ENCODE results near the gene AKAP8L.
"Not testable (repeated sequence)": the region's sequence is repeated elsewhere in the genome, so short reads cannot be mapped to it uniquely, and the experiment has no call there.

The AKAP8L gene

DNA sequence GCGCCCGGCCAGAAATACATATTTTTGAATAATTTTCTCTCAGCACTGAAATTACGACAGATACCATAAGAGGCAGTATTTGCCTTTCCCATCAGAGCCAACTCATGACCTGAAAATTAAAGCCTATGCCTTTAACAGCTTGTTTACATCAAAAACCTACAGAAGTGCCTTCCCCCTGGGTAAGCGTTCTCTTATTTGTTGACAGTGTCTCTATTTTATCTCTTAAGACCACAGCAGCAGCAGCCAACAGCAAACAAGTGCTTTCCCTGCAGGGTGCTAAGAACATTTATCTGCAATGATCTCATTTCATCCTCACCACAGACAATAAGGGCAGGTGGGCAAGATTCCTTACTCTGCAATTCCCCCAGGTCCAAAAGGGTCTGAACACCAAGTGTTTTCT lies 6.0 kb downstream of the AKAP8L start:
- DNase-seq = no peak

DNA sequence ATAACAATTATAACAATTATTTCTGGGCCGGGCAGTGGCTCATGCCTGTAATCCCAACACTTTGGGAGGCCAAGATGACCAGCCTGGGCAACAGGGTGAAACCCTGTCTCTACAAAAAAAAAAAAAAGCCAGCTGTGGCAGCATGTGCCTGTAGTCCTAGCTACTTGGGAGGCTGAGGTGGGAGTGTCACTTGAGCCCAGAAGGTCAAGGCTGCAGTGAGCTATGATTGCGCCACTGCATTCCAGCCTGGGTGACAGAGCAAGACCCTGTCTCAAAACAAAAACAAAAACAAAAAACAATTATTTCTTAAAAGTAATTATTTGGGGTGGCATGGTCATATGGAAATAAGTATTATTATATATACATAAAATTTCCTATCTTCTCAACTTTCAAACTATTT lies 7.4 kb downstream of the AKAP8L start:
- DNase-seq = not testable (repeated sequence)

DNA sequence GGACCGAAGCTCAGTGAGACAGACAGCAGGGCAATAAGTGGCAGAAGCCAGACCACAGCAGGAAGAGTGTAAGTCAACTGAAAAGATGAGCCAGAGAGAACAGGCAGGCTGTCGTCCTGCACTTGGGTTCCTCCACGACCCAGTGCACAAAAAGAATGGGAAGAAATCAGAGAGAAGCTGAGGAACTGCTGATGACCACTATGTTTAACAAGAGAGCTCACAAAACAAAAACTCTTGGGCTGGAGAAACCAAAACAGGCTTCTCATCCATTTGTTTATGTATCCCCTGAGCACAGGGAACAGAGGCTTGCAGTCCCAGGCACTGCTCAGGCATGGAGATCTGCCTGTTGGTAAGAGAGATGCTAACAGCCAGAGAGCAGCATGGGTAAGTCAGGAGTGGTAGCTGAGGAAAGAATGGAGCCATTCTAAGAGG lies 14.0 kb downstream of the AKAP8L start:
- no peak for DNase-seq

DNA sequence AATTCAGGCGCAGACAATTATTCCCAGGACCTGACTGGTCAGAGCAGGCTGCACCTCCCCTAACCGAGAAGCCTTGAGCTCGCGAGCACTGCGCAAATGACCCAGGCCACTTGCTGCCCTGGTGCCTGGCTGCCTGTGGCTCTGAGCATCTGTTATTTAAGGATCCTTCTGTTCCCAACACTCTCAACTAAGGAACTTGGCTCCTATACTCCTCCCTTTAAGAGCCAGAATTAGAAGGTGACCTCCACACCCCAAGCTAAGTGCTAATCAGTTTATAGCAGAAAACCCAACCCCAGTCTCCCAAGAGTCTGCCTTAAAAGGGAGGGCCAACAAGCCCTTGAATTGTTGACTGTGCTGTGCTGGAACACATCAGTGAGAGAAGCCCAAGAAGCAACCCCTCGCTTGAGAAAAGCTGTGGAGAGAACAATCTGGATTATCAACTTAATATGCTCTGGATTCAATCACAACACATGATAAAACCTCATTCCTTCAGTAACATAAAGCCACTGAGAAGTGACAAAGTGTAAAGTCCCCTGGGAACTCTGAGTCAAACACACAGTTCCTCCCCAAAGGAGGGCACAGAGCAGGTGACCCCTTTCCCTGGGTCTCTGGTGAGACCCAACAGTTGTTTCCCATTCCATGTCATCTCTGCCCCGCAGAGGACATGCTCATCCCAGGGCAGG lies 14.6 kb downstream of the AKAP8L start:
- no peak for DNase-seq

DNA sequence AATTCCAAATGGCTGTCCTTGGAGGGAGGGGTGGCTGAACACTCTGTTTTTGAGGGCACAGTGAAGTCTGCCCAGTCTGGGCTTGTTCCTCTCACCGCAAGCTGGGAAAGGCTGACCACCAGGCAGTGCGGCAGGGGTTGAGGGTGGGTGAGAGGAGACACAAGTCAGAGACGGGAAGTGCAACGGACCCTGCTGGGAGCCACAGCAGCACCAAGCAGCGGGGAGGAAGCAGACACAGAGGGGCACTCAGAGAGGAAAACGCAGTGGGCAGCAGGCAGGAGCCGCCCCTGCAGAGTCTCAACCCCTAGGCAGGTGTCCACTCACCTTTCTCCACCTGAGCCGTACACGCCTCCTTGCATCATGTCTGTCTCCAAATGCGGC lies 15.6 kb downstream of the AKAP8L start:
- DNase-seq = no peak

DNA sequence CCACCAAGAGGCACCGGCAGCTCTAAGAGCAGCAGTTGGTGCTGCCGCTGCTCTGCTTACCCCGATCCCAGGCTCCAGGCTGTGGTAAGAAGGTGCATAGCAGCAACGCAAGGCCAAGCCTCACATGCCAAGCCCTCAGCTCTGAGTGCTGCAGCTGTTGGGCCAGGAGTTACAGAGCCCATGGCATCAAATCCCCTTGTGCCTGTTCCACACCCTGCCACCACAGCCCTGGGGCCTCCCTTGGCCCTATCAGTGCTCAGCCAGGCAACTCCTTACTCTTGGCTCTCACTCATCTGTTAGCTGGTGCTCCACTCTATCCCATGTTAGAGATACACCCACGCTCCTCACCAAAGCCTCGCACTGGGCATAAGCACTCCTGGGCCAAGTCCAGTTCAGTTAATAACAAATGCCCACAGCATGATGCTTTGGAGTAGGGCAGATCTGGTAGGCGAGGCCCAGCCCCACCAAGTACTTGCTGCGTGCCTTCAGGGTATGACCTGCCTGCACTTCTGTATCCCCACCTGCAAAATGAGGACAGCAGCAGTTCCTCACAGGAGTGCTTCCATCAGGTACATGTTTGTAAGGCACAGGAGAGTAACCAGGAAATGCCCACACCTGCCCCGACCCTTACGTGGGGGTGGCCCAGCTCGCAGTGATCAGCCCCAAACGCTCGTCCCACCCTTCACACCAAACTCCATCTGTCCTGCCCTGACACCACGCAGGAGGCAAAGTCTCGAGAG lies 16.2 kb downstream of the AKAP8L start:
- no peak for DNase-seq

DNA sequence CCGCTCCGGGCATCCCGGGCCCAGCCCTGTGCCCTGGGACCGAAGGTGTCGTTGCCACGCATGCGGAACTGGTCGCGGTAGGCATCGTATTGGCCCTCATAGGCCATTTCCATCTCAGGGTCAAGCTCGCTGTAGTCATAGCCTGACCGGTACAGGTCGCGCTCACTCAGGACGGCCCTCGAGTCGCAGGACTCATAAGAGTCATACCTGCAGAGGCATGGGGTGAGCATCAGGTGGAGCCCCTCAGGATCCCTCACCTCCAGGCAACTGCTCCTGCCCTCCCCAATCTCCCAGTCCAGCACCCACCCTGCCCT lies 17.4 kb downstream of the AKAP8L start:
- no peak for DNase-seq

DNA sequence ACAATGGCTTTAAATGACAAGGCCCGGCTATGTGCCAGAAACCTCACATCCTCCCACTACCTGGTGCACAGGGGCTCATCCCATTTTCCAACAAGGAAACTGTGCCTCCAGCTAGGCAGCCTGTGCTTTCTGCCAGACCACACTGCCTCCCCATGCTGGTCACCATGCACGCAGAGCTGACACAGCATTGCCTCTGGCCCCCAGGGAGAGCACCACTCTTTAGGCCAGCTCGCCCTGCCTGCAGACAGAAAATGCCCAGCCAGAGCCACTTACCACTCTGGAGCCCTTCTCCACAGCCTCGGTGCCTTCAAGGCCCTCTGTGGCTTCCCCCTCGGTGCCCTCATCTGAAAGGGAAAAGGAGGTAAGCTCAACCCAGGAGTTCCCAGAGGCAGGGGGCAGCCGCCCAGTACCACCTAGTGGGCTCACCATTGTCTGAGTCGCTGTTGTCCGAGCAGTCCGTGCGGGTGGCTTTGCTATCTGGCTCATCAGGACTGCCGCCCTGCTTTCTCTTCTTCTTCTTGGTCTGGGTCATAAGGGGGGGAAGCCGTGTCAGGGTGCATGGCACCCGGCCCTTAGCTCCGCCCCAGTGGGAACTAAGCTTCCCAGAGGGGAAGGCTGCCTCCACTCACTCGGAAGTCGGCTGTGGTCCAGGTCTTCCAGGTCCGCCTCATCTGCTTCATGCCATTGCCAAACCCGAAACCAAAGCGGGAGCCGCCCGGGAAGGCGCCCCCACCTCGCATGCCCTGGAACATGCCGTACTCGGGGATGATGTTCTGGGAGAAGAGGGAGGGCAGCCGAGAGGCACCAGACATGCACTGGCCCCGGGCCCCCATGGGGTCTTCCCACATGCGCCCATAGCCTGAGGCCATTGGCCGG lies 18.0 kb downstream of the AKAP8L start:
- DNase-seq = no peak

DNA sequence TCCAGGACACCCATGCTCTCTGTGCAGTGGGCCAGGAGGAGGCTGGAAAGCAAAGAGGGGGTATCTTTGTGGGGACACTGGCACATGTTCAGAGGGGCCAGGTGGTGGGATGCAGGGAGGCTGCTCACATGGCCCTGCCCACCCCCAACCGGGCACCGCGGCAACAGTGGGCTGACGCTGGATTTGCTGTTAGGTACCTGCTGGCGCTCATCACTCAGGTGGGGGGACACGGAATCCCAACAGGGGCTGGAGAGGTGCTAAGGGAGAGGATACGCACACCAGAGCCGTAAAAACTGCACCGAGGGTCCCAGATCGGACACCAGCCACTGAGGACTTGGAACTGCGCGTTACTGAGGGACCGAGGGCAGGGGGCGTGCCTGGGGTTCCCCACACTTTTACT lies 19.2 kb downstream of the AKAP8L start:
- no peak for DNase-seq

DNA sequence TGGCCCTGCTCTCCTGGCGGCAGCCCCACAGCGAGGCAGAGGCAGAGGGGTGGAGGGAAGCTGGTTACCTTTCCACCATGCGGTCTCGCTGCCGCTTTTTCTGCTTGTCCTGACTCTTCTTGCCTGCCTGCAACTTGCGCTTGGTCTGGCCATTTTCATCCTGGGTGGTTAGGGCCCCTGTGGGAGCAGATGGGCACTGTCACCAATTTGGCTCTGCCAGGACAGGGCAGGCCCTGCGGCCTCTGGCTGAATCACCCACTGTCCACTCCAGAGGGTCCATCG lies 19.6 kb downstream of the AKAP8L start:
- DNase-seq = no peak

DNA sequence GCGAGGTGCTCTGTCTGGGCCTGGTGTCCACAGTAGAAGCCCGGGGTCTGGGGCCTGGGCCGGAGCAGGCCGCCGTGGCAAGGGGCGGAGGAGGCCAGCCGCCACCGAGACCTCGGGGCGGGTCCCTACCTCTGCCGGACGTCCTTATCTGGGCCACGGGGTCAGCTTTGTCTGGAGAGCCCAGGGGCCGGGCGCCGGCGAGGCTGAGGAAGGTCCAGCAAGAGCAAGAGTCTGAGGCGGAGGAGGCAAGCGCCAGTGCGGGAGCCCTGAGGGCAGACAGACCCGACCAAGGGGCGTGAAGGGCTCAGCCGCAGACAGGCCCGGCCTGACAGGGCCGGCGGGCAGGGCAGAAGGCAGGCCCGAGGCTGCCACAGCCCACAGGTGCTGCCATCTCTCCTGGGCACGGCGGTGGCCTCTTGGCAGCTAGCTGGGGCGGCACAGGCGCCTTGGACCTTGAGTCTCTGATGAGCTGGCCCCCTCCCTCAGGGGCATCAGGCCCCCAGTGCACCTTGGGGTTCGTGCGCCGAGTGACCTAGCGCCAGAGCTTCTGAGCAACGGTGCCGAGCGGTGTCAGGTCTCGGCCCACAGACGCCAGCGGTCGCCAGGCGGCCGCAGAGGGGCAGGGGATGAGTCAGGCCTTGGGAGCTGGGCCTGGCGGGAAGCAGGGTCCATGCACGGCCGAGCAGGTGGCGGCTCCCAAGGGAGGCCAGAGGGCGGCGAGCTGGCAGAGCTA lies 20.1 kb downstream of the AKAP8L start:
- DNase-seq = no peak

DNA sequence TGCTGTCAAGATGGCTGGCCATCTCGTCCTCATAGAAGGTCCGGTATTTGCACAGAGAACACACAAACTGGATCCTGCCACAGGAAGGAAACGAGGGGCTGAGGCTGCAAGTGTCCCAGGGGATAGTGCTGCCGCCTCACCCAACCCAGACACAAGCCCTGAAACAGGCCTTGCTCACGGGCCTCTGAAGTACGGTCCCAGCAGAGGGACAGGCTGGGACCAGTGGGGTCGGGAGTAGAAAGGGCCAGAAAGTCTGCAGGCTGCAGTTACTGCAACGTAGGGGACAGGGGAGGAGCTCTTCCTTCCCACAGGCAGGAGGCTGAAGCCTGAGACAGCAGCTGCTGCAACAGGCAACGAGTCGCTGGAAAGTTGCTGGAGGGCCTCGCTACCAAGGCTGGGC lies 21.0 kb downstream of the AKAP8L start:
- DNase-seq = no peak

DNA sequence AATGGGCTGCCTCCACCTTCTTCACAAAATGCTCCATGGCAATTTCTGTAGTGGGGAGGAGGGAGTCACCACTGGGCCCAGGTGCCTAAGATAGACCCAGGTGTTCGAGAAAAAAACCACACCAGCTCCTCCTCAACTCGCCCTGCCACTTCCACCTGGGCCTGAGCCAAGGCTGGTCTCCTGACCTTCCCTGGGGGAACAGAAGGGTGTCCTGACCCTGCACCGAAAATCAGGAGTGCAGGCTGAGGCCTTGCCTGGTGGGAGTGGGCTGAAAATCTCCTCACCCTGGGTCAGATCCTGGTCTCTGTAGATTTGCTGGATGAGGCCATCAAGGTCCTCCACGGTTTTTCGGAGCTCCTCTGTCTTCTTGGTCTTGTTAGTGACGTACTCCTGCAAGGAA lies 21.6 kb downstream of the AKAP8L start:
- no peak for DNase-seq

DNA sequence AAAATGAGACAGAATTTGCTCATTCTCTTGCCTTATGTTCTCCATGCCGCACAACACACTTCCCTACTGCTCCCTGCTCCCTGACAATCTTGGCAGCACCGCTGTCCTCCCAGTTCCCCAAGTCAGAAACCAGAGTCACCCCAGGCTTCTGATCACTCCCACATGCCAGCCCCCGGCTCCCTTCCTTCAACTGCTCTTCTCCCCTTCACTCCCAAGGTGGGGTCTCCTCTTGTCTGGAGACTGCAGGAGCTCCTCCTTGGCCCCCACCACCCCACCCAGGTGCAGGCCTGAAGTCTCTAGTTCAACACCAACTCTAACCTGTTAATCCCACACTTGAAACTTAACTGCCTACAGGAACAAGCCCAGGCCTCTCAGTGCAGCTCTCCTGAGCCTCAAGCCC lies 22.4 kb downstream of the AKAP8L start:
- no peak for DNase-seq

DNA sequence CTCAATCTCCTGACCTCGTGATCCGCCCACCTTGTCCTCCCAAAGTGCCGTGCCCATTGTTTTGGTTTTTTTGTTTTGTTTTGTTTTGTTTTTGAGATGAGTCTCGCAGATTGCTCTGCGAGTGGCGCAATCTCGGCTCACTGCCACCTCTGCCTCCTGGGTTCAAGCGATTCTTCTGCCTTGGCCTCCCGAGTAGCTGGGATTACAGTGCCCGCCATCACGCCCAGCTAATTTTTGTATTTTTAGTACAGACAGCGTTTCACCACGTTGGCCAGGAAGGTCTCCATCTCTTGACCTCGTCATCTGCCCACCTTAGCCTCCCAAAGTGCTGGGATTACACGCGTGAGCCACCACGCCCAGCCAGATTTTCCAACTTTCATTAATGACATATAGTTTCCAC lies 23.5 kb downstream of the AKAP8L start:
- not testable (repeated sequence) for DNase-seq

DNA sequence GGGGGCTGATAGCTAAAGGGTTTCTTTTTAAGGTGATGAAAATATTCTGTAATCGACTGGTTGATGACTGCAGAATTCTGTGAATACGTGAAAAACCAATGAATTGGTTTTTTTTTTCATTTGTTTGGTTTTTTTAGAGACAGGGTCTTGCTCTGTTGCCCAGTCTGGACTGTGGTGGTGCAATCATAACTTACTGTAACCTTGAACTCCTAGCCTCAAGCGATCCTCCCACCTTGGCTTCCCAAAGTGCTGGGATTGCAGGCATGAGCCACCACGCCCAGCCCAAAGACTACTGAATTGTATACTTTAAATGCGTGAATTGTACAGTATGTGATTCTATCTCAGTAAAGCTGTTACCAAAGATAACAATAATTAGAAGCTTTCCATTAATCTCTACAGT lies 24.4 kb downstream of the AKAP8L start:
- no peak for DNase-seq

DNA sequence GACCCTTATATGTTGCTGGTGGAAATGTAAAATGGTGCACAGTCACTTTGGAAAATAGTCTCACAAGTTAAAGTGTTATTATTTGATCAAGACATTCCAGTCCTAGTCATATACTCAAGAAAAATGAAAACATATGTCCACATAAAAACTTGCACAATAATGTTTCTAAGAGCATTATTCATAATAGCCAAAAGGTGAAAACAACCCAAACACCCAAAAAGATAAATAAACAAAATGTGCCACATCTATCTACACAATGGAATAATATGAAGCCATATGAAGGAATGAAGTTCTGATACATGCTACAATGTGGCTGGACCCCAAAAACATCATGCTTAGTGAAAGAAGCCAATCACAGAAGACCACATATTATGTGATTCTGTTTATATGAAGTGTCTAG lies 24.8 kb downstream of the AKAP8L start:
- no peak for DNase-seq

DNA sequence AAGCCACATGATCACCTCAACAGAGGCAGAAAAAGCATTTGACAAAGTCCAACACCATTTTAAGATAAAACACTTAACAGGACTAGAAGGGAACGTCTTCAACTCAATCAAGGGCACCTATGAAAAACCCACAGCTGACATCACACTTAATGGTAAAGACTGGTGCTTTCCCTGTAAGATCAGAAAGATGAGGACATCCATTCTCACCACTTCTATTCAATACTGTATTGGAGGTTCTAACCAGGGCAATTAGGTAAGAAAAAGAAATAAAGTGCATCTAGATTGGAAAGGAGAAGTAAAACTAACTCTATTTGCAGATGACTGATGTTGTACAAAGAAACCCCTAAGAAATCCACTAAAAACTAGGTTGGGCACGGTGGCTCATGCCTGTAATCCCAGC lies 28.0 kb downstream of the AKAP8L start:
- DNase-seq = no peak

DNA sequence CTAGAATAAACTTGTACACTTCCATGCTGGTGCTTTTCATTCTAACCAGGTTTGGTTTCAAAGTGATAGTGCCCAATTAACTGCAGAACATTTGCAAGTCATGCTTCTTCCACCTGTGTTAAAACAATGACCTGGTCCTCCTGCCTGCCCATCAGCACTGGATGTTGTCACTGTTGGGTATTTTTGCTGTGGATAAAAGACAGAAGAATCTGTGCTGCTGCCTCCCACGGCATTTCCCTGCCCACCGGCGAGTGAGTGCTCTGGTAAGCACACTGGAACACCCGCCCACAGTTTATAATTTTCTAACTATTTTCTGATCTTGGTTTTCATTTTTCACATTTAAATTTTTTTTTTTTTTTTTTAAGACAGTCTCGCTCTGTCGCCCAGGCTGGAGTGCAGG lies 36.9 kb downstream of the AKAP8L start:
- no peak for DNase-seq

DNA sequence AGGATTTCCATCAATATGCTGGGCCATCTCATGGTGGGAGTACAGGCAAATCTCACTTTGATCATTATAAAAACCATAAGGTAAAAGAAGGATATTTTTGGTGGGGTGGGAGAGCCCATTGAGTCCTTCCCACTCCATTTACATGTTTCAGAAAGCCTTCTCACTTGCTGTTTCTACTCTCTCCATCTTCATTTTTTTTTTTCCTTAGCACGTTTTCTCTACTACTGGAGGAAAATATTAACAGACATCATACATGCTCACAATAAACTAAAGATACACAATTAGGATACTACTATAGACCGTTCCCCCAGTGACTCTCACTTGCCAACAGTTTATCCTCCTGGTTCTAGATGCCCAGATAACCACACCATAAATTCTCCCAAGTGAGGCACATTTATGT lies 37.4 kb downstream of the AKAP8L start:
- DNase-seq = no peak

DNA sequence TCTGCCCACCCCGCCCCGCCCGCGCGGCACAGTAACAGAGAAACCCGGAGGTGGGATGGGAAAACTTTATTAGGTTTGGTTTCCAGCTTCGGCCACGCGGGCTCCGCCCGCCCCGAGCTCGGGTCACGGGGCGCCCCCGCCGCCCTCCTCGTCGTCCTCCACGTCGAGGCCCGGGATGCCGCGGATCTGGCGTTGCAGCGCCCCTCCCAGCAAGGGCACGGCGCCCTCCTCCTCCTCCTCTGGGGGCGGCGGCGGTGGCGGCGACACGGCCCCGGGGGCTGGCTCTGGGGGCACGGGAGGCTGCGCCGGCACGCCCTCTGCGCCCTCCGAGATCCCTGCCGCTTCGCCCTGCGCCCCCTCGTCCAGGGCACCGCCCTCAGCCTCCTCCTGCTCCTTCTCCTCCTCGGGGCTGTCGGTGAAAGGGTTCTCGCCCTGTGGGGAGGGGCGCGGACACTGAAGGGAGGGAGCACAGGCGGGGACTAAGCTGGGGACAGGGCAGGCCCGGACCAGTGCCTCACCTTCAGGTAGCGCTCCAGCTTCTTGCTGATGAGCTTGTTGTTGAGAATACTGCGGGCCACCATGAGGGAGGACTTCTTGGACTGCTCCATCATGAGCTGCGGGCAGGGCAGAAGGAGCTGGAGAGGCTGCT lies 38.7 kb downstream of the AKAP8L start:
- no peak for DNase-seq

DNA sequence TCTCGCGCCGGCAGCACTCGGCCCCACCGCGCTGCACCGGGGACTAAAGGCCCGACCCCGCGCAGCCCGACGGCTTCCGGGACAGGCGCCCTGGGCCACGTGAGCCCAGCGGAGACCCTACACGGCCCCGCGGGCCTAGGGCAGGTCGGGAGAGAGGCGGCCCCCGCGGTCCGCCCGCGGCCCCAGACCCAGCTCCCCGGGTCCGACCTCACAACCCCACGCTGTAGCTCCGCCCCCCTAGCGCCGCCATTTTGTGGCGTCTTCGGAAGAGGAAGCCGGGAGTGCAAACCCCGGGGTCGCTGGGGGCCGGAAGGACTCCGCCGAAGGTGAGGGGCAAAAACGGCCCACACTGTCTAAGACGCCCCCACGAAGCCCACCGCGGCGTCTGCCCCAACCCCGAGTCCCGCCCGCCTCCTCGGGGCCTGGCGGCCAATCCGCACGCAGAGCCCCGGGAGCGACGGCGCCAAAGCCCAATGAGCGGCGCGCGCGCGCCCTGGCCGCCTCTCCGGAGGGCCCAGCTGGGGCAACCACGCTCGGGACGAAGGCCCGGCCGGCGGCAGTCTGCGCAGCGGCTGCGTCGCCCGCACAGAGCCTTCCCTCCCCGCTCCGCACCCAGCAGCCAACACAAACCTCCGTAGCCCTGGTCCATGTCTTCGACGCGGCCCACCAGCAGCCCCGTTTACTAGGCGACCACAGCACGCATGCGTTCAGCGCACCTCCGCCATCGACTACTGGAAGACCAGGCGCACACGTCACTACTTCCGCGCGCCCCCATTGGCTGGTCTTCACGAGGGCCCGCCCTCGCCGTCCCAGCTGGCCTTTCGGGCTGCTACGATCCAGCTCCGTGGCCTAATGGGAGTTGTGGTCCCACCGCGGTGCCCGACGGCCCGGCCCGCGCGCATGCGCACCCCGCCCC lies 39.4 kb downstream of the AKAP8L start, which contains the start of gene AKAP8:
TSS of gene AKAP8 (minus strand) at position 705 of the 916 bp plus-strand sequence. CDS start at position 649, 56 bp downstream.
- peak; percentile 97 for DNase-seq
